Neuronal stem cell (in vitro differentiated cells): ENCODE results near the gene CAMTA2.
"Not testable (repeated sequence)": the region's sequence is repeated elsewhere in the genome, so short reads cannot be mapped to it uniquely, and the experiment has no call there.

Source experiments
- DNase-seq: peaks from one replicate; pipeline ENCODE4 v3.0.0-alpha.2; 2013; ENCODE audit warnings: low spot score
- H2AFZ ChIP-seq: one replicate; pipeline ENCODE4 v1.6.1; 2013; ENCODE audit warnings: mild to moderate bottlenecking, low read length, inconsistent platforms
- H2AK5ac ChIP-seq: 2 replicates; pipeline ENCODE4 v1.6.1; 2013; ENCODE audit warnings: low read depth, mild to moderate bottlenecking, inconsistent platforms, low read length, moderate library complexity, mixed read lengths
- H2BK120ac ChIP-seq: 2 replicates; pipeline ENCODE4 v1.6.1; 2013; ENCODE audit warnings: low read depth, mild to moderate bottlenecking, inconsistent platforms, low read length, moderate library complexity, mixed read lengths
- H2BK12ac ChIP-seq: one replicate; pipeline ENCODE4 v1.6.1; 2013; ENCODE audit warnings: low read length, inconsistent platforms
- H2BK15ac ChIP-seq: 2 replicates; pipeline ENCODE4 v1.6.1; 2013; ENCODE audit warnings: mild to moderate bottlenecking, low read length, inconsistent platforms, mixed read lengths
- H2BK5ac ChIP-seq: one replicate; pipeline ENCODE4 v1.6.1; 2013; ENCODE audit warnings: inconsistent platforms, mild to moderate bottlenecking, low read length, moderate library complexity
- H3K14ac ChIP-seq: one replicate; pipeline ENCODE4 v1.6.1; 2013; ENCODE audit warnings: low read length, inconsistent platforms
- H3K18ac ChIP-seq: 2 replicates; pipeline ENCODE4 v1.6.1; 2013; ENCODE audit warnings: low read length, inconsistent platforms
- H3K23ac ChIP-seq: 2 replicates; pipeline ENCODE4 v1.6.1; 2013; ENCODE audit warnings: low read depth, mild to moderate bottlenecking, mixed read lengths, low read length, inconsistent platforms; ENCODE audit not compliant: poor library complexity
- H3K27ac ChIP-seq: replicated peaks from 3 replicates; pipeline ENCODE4 v1.5.1; 2013; ENCODE audit warnings: low read length, inconsistent platforms
- H3K27me3 ChIP-seq, 3 experiments: 2 replicates each; pipeline ENCODE4 v1.6.1; 2013; ENCODE audit warnings: low read length in 3 of 3, mild to moderate bottlenecking in 2 of 3, inconsistent platforms in 1 of 3, low read depth in 1 of 3, mixed read lengths in 1 of 3, moderate library complexity in 1 of 3; ENCODE audit not compliant: control insufficient read depth in 3 of 3, insufficient read depth in 3 of 3
- H3K36me3 ChIP-seq, 2 donors: replicated peaks in 1 of 2; 2 replicates each; pipeline ENCODE4 v1.6.1; 2013; ENCODE audit warnings: low read length in 2 of 2; ENCODE audit not compliant: control insufficient read depth in 2 of 2, insufficient read depth in 2 of 2
- H3K4ac ChIP-seq: 2 replicates; pipeline ENCODE4 v1.6.1; 2013; ENCODE audit warnings: inconsistent platforms, mild to moderate bottlenecking, low read length, moderate library complexity
- H3K4me1 ChIP-seq, 2 donors: 1 replicate in 1 of 2; 2 replicates in 1 of 2; pipeline ENCODE4 v1.6.1; 2013; ENCODE audit warnings: low read length in 2 of 2, low read depth in 1 of 2; ENCODE audit not compliant: control insufficient read depth in 2 of 2, insufficient read depth in 1 of 2
- H3K4me2 ChIP-seq: one replicate; pipeline ENCODE4 v1.6.1; 2013; ENCODE audit warnings: mild to moderate bottlenecking, low read length, inconsistent platforms; ENCODE audit not compliant: insufficient read depth, poor library complexity, severe bottlenecking
- H3K4me3 ChIP-seq, 2 donors: 2 replicates each; pipeline ENCODE4 v1.5.1; 2013; ENCODE audit warnings: low read length in 2 of 2, mild to moderate bottlenecking in 2 of 2, inconsistent platforms in 1 of 2, moderate library complexity in 1 of 2
- H3K79me1 ChIP-seq: one replicate; pipeline ENCODE4 v1.6.1; 2013; ENCODE audit warnings: low read depth, mild to moderate bottlenecking, inconsistent platforms, low read length, moderate library complexity
- H3K9ac ChIP-seq: one replicate; pipeline ENCODE4 v1.6.1; 2013; ENCODE audit warnings: mild to moderate bottlenecking, low read depth, low read length, inconsistent platforms; ENCODE audit not compliant: poor library complexity
- H3K9me3 ChIP-seq, 2 donors: replicated peaks in 1 of 2; 2 replicates each; pipeline versions ENCODE3 to v1.6.1; 2013; ENCODE audit warnings: low read length in 2 of 2, mild to moderate bottlenecking in 2 of 2, inconsistent platforms in 1 of 2, low read depth in 1 of 2, mixed read lengths in 1 of 2, moderate library complexity in 1 of 2; ENCODE audit not compliant: control insufficient read depth in 2 of 2, insufficient read depth in 1 of 2
- H4K8ac ChIP-seq: one replicate; pipeline ENCODE4 v1.6.1; 2013; ENCODE audit warnings: low read depth, mild to moderate bottlenecking, inconsistent platforms, low read length, moderate library complexity
- H4K91ac ChIP-seq: one replicate; pipeline ENCODE4 v1.6.1; 2013; ENCODE audit warnings: low read length, low read depth, mild to moderate bottlenecking, inconsistent platforms; ENCODE audit not compliant: poor library complexity
- WGBS, 2 donors: extraction: QIAGEN DNeasy Blood & Tissue Kit; methylation state at CpG; one replicate each; pipeline ENCODE4 v1.1.7; 2013; ENCODE audit warnings: missing lambda C conversion rate in 2 of 2, mixed read lengths in 1 of 2; ENCODE audit not compliant: insufficient read length in 2 of 2, insufficient replicate concordance in 1 of 2; ENCODE audit errors: extremely low coverage in 2 of 2; 5-methylcytosine and 5-hydroxymethylcytosine counted together

CAMTA2 gene

GRCh38 chr17:5030168-5030567, 42.7 kb upstream of the CAMTA2 start:
- not testable (repeated sequence) for H3K36me3 ChIP-seq, H3K23ac ChIP-seq, H3K27ac ChIP-seq, H3K4me3 ChIP-seq, H3K18ac ChIP-seq, H3K14ac ChIP-seq, H3K4me2 ChIP-seq, H3K9ac ChIP-seq, H2BK5ac ChIP-seq, H3K4me1 ChIP-seq, H2BK12ac ChIP-seq, H3K79me1 ChIP-seq, H2AFZ ChIP-seq, H3K4ac ChIP-seq, H3K9me3 ChIP-seq, H2BK120ac ChIP-seq, H2BK15ac ChIP-seq, DNase-seq, H4K8ac ChIP-seq, H2AK5ac ChIP-seq, H4K91ac ChIP-seq
- peaks cover 0 to 39% (median 14%) of the 10 kb centered on the region in 3 experiments for H3K27me3 ChIP-seq
- no CpG with 5 or more reads among the region's 2 CpGs for WGBS, 2 donors

GRCh38 chr17:5027916-5028315, 40.4 kb upstream of the CAMTA2 start:
- Histone ChIP-seq H3K27ac (no peak overlapping the region), H2BK15ac (no peak overlapping the region), H3K23ac (no peak overlapping the region), H3K27me3 (peaks cover 0 to 18% (median 2%) of the 10 kb centered on the region in 3 experiments), H3K14ac (no peak overlapping the region), H3K4ac (no peak overlapping the region), H2BK120ac (no peak overlapping the region), H3K4me1 (no peaks in the 10 kb centered on the region), H4K91ac (no peak overlapping the region), H3K4me2 (no peak overlapping the region), H3K9me3 (no peaks in the 10 kb centered on the region), H3K36me3 (peaks cover 4 to 14% of the 10 kb centered on the region in 2 donors), H2AK5ac (no peak overlapping the region), H4K8ac (no peak overlapping the region), H3K79me1 (peaks cover 4% of the 10 kb centered on the region), H2BK12ac (no peak overlapping the region), H3K18ac (no peak overlapping the region), H2AFZ (no peak overlapping the region), H2BK5ac (no peak overlapping the region), H3K9ac (no peak overlapping the region), H3K4me3 (no peak overlapping the region)
- DNase-seq: no peak
- WGBS, 2 donors: no CpG with 5 or more reads among the region's 5 CpGs

DNA sequence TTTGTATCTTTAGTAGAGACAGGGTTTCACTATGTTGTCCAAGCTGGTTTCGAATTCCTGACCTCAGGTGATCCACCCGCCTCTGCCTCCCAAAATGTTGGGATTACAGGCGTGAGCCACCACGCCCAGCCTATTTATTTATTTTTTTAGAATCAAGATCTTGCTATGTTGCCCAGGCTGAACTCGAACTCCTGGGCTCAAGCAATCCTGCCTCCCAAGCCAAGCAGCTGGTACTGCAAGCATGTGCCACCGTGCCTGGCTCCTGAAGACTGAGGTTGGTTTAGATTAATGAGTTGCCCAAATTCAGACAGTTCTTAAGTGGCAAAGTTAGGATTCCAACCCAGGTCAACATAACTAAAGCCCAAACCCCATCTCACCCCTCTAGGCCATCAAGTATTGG, 39.8 kb upstream of the CAMTA2 start:
- H2BK120ac ChIP-seq: no peak overlapping the region
- no peak overlapping the region for H3K18ac ChIP-seq
- no peak overlapping the region for H3K9ac ChIP-seq
- peaks cover 7 to 19% of the 10 kb centered on the region in 2 donors for H3K36me3 ChIP-seq
- H3K4me1 ChIP-seq: no peaks in the 10 kb centered on the region
- H3K9me3 ChIP-seq: no peaks in the 10 kb centered on the region
- no peak overlapping the region for H3K4me2 ChIP-seq
- no peak for DNase-seq
- H3K27ac ChIP-seq: no peak overlapping the region
- peaks cover 0 to 14% (median 0%) of the 10 kb centered on the region in 3 experiments for H3K27me3 ChIP-seq
- H2BK5ac ChIP-seq: no peak overlapping the region
- H3K14ac ChIP-seq: no peak overlapping the region
- no peak overlapping the region for H2AFZ ChIP-seq
- H4K8ac ChIP-seq: no peak overlapping the region
- H2BK12ac ChIP-seq: no peak overlapping the region
- H2AK5ac ChIP-seq: no peak overlapping the region
- H3K4me3 ChIP-seq: no peak overlapping the region
- peaks cover 2% of the 10 kb centered on the region for H3K79me1 ChIP-seq
- no peak overlapping the region for H3K23ac ChIP-seq
- H4K91ac ChIP-seq: no peak overlapping the region
- H2BK15ac ChIP-seq: no peak overlapping the region
- no peak overlapping the region for H3K4ac ChIP-seq
- no CpG with 5 or more reads among the region's 6 CpGs for WGBS, 2 donors

DNA sequence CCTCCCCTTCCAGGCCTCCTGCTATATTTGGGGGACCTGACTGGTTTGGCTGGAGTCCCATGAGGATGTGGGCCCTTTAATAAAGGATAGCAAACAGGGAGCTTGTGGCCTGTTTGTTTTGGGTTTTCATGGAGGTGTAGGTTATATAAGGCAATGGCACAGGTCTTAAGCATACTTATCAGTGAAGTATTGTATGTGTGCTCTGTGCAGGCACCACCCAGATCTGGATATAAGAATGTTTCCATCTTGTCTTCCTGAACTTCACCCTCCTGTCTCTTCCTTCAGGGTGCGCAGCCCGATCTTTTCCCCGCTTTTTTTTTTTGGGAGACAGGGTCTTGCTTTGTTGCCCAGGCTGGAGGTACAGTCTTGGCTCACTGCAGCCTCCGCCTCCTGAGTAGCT, 37.1 kb upstream of the CAMTA2 start:
- no peak overlapping the region for H3K23ac ChIP-seq
- no peak overlapping the region for H3K18ac ChIP-seq
- H2BK5ac ChIP-seq: no peak overlapping the region
- no peak overlapping the region for H2BK15ac ChIP-seq
- no peak for DNase-seq
- H4K8ac ChIP-seq: no peak overlapping the region
- no peaks in the 10 kb centered on the region for H3K4me1 ChIP-seq
- no peak overlapping the region for H4K91ac ChIP-seq
- H3K79me1 ChIP-seq: peaks cover 4% of the 10 kb centered on the region
- H3K36me3 ChIP-seq: peaks cover 28 to 44% of the 10 kb centered on the region in 2 donors
- H3K9ac ChIP-seq: no peak overlapping the region
- H3K27me3 ChIP-seq: peaks cover 0 to 5% (median 0%) of the 10 kb centered on the region in 3 experiments
- H2BK12ac ChIP-seq: no peak overlapping the region
- no peak overlapping the region for H2AK5ac ChIP-seq
- H3K27ac ChIP-seq: no peak overlapping the region
- no peak overlapping the region for H2AFZ ChIP-seq
- no peak overlapping the region for H3K14ac ChIP-seq
- no peak overlapping the region for H3K4ac ChIP-seq
- no CpG with 5 or more reads among the region's 4 CpGs for WGBS, 2 donors
- H3K9me3 ChIP-seq: no peaks in the 10 kb centered on the region
- H2BK120ac ChIP-seq: no peak overlapping the region
- H3K4me2 ChIP-seq: no peak overlapping the region
- H3K4me3 ChIP-seq: no peak overlapping the region
